HepG2 (cell line): Measurements from ENCODE around the gene ARHGAP19. TPM values are rescaled to one million over a fixed set of nuclear protein-coding genes. Genes with fewer than 3 reads are reported as not detected.

ENCODE experiments used
- CEBPB ChIP-seq: IDR thresholded peaks from 2 replicates; pipeline ENCODE4 v1.6.1; 2011; ENCODE audit warnings: low read depth, low read length, improper control_type of control experiment, borderline replicate concordance
- CHD2 ChIP-seq: IDR thresholded peaks from 2 replicates; pipeline ENCODE4 v1.6.1; 2011; ENCODE audit warnings: low read depth, low read length, improper control_type of control experiment
- ETV6 ChIP-seq: sonication (generic); formaldehyde crosslinking; conservative IDR thresholded peaks from 2 replicates; pipeline ENCODE4 v1.4.0; 2020; ENCODE audit warnings: missing genetic modification reagents
- FOXM1 ChIP-seq: sonication (generic); formaldehyde crosslinking; IDR thresholded peaks from 2 replicates; pipeline ENCODE4 v1.5.0; 2020; ENCODE audit warnings: missing genetic modification reagents
- GATA4 ChIP-seq: sonication (generic); IDR thresholded peaks from 2 replicates; pipeline ENCODE4 v1.6.1; 2016; ENCODE audit warnings: antibody characterized with exemption, low read depth, borderline replicate concordance
- JUND ChIP-seq: sonication (generic); formaldehyde crosslinking; IDR thresholded peaks from 2 replicates; pipeline ENCODE4 v1.8.0; 2022; ENCODE audit warnings: mild to moderate bottlenecking, missing genetic modification reagents
- MTF2 ChIP-seq: sonication (generic); formaldehyde crosslinking; IDR thresholded peaks from 2 replicates; pipeline ENCODE4 v1.5.0; 2020; ENCODE audit warnings: missing genetic modification reagents, borderline replicate concordance
- NCOA2 ChIP-seq: sonication (generic); formaldehyde crosslinking; IDR thresholded peaks from 2 replicates; pipeline ENCODE4 v1.8.0; 2022; ENCODE audit warnings: inconsistent platforms
- PRMT3 ChIP-seq: sonication (generic); formaldehyde crosslinking; IDR thresholded peaks from 2 replicates; pipeline ENCODE4 v1.8.1; 2022; ENCODE audit warnings: low read depth, mild to moderate bottlenecking, moderate library complexity, missing genetic modification reagents, borderline replicate concordance
- SNRNP70 ChIP-seq: fragments of 200-400 bp; formaldehyde crosslinking; IDR thresholded peaks from 2 replicates; pipeline ENCODE4 v1.6.1; 2017; ENCODE audit warnings: mild to moderate bottlenecking, low read depth, low read length, moderate library complexity
- TEAD2 ChIP-seq: sonication (generic); formaldehyde crosslinking; IDR thresholded peaks from 2 replicates; pipeline ENCODE4 v1.9.0; 2021; ENCODE audit warnings: missing genetic modification reagents
- TRAFD1 ChIP-seq: sonication (generic); formaldehyde crosslinking; IDR thresholded peaks from 2 replicates; pipeline ENCODE4 v1.5.1; 2020; ENCODE audit warnings: missing genetic modification reagents, mild to moderate bottlenecking, borderline replicate concordance
- U2AF1 ChIP-seq: fragments of 200-400 bp; formaldehyde crosslinking; optimal IDR thresholded peaks from 2 replicates; pipeline ENCODE3; 2017; ENCODE audit warnings: mild to moderate bottlenecking, low read depth, low read length
- ZMAT5 ChIP-seq: sonication (generic); formaldehyde crosslinking; IDR thresholded peaks from 2 replicates; pipeline ENCODE4 v1.5.0; 2020; ENCODE audit warnings: mild to moderate bottlenecking, low read depth, missing genetic modification reagents, borderline replicate concordance
- ZNF136 ChIP-seq: sonication (generic); formaldehyde crosslinking; IDR thresholded peaks from 2 replicates; pipeline ENCODE4 v1.8.1; 2022; ENCODE audit warnings: low read depth, mild to moderate bottlenecking, moderate library complexity, missing genetic modification reagents
- ZNF335 ChIP-seq: sonication (generic); formaldehyde crosslinking; IDR thresholded peaks from 2 replicates; pipeline ENCODE4 v1.4.0; 2020; ENCODE audit warnings: missing genetic modification reagents
- ZNF446 ChIP-seq: sonication (generic); formaldehyde crosslinking; IDR thresholded peaks from 2 replicates; pipeline ENCODE4 v1.5.0; 2020; ENCODE audit warnings: mild to moderate bottlenecking, missing genetic modification reagents
- ZNF468 ChIP-seq: sonication (generic); formaldehyde crosslinking; IDR thresholded peaks from 2 replicates; pipeline ENCODE4 v1.8.0; 2022; ENCODE audit warnings: mild to moderate bottlenecking, moderate library complexity, missing genetic modification reagents
- ZNF772 ChIP-seq: sonication (generic); formaldehyde crosslinking; IDR thresholded peaks from 2 replicates; pipeline ENCODE4 v1.5.0; 2020; ENCODE audit warnings: mild to moderate bottlenecking, missing genetic modification reagents
- ZZZ3 ChIP-seq: sonication (generic); formaldehyde crosslinking; IDR thresholded peaks from 2 replicates; pipeline ENCODE4 v1.4.0; 2020; ENCODE audit warnings: missing genetic modification reagents, mild to moderate bottlenecking, borderline replicate concordance
- polyA plus RNA-seq, 8 experiments: library from polyadenylated mRNA; depleted of rRNA in 3 of 8; stranded (reverse) in 7 of 8; unstranded in 1 of 8; fragments of >200 nt; fragmentation: Illumina TruSeq in 4 of 8; extraction: Trizol in 4 of 8; gene quantifications; 2 replicates each; pipeline versions ENCODE4 v1.2.1 to v1.2.3, GENCODE V29; 2011 to 2016; ENCODE audit warnings: low read depth in 4 of 8, missing spikeins in 1 of 8, mixed read lengths in 1 of 8; ENCODE audit not compliant: insufficient read depth in 1 of 8
- total RNA-seq, 5 experiments: library from RNA; depleted of rRNA; stranded (reverse); fragments of >200 nt; fragmentation: Illumina TruSeq; extraction: Trizol; gene quantifications; 2 replicates each; pipeline ENCODE4 v1.2.3, GENCODE V29; 2016; ENCODE audit warnings: low read depth in 1 of 5
- TF ChIP-seq, protein P1 (sequence below): sonication (generic); formaldehyde crosslinking; IDR thresholded peaks from 2 replicates; pipeline ENCODE4 v1.4.0; 2020; ENCODE audit warnings: missing genetic modification reagents
- TF ChIP-seq, protein P2 (sequence below): sonication (generic); formaldehyde crosslinking; IDR thresholded peaks from 2 replicates; pipeline ENCODE4 v1.4.0; 2020; ENCODE audit warnings: missing genetic modification reagents, borderline replicate concordance

ARHGAP19 gene
- total and polyA plus RNA-seq, 2 of the 13 experiments (the other 11 are each of a cell fraction or from before 2014, with no cell fraction given): 7.6 to 10.0 TPM

GRCh38 chr10:97328646-97329453 lies 36.4 kb upstream of the ARHGAP19 start (continued):
- TF ChIP-seq, protein P1, sequence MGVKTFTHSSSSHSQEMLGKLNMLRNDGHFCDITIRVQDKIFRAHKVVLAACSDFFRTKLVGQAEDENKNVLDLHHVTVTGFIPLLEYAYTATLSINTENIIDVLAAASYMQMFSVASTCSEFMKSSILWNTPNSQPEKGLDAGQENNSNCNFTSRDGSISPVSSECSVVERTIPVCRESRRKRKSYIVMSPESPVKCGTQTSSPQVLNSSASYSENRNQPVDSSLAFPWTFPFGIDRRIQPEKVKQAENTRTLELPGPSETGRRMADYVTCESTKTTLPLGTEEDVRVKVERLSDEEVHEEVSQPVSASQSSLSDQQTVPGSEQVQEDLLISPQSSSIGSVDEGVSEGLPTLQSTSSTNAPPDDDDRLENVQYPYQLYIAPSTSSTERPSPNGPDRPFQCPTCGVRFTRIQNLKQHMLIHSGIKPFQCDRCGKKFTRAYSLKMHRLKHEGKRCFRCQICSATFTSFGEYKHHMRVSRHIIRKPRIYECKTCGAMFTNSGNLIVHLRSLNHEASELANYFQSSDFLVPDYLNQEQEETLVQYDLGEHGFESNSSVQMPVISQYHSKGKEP: no peak
- TF ChIP-seq CEBPB (no peak), NCOA2 (CRISPR knock-in tag) (peak; percentile 84), JUND (CRISPR knock-in tag) (peak; percentile 63; the same call in 1 of the 2 replicates), GATA4 (peak; percentile 59; the same call in 1 of the 2 replicates), ZNF446 (CRISPR knock-in tag) (no peak), TEAD2 (no peak), CHD2 (no peak), FOXM1 (CRISPR knock-in tag) (no peak), ZNF335 (no peak), SNRNP70 (no peak), U2AF1 (no peak), PRMT3 (CRISPR knock-in tag) (no peak), ZNF772 (CRISPR knock-in tag) (no peak), ZZZ3 (CRISPR knock-in tag) (no peak), ZNF468 (CRISPR knock-in tag) (no peak), ZMAT5 (CRISPR knock-in tag) (no peak), MTF2 (CRISPR knock-in tag) (no peak), TRAFD1 (CRISPR knock-in tag) (no peak), ETV6 (CRISPR knock-in tag) (no peak), ZNF136 (no peak)
- TF ChIP-seq, protein P2, sequence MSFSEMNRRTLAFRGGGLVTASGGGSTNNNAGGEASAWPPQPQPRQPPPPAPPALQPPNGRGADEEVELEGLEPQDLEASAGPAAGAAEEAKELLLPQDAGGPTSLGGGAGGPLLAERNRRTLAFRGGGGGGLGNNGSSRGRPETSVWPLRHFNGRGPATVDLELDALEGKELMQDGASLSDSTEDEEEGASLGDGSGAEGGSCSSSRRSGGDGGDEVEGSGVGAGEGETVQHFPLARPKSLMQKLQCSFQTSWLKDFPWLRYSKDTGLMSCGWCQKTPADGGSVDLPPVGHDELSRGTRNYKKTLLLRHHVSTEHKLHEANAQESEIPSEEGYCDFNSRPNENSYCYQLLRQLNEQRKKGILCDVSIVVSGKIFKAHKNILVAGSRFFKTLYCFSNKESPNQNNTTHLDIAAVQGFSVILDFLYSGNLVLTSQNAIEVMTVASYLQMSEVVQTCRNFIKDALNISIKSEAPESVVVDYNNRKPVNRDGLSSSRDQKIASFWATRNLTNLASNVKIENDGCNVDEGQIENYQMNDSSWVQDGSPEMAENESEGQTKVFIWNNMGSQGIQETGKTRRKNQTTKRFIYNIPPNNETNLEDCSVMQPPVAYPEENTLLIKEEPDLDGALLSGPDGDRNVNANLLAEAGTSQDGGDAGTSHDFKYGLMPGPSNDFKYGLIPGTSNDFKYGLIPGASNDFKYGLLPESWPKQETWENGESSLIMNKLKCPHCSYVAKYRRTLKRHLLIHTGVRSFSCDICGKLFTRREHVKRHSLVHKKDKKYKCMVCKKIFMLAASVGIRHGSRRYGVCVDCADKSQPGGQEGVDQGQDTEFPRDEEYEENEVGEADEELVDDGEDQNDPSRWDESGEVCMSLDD: no peak
